ENCODE results near the gene SMU1.

Gene SMU1

GRCh38 chr9:33105959-33106358 lies 29.5 kb upstream of the SMU1 start:
- no peak overlapping the region for H3K27ac ChIP-seq
- no peak for TF ChIP-seq CTCF (IDR thresholded peaks at IDR 0.05)
- no peak for TF ChIP-seq ZFX (IDR thresholded peaks at IDR 0.05; ENCODE audit: borderline replicate concordance)

- TF ChIP-seq ZFX (IDR thresholded peaks at IDR 0.05; ENCODE audit: borderline replicate concordance) = no peak
- no peak overlapping the region for H3K27ac ChIP-seq
Measured at GRCh38 chr9:33105504-33105903, 29.0 kb upstream of the SMU1 start.

- no peak overlapping the region for H3K27ac ChIP-seq
- TF ChIP-seq CTCF (IDR thresholded peaks at IDR 0.05) (no peak), ZFX (IDR thresholded peaks at IDR 0.05; ENCODE audit: borderline replicate concordance) (no peak)
Measured at GRCh38 chr9:33104401-33104800, 27.9 kb upstream of the SMU1 start.

GRCh38 chr9:33103501-33104281 lies 27.2 kb upstream of the SMU1 start:
- no peak for TF ChIP-seq ZFX (IDR thresholded peaks at IDR 0.05; ENCODE audit: borderline replicate concordance)
- TF ChIP-seq CTCF (IDR thresholded peaks at IDR 0.05) = no peak

GRCh38 chr9:33102551-33103210 lies 26.2 kb upstream of the SMU1 start:
- H3K27ac ChIP-seq = no peak overlapping the region
- no peak for TF ChIP-seq CTCF (IDR thresholded peaks at IDR 0.05)
- TF ChIP-seq ZFX (IDR thresholded peaks at IDR 0.05; ENCODE audit: borderline replicate concordance) = no peak

More at GRCh38 chr9:33103501-33104281, 27.2 kb upstream of the SMU1 start:
- H3K27ac ChIP-seq = no peak overlapping the region

GRCh38 chr9:33101104-33101951 lies 24.9 kb upstream of the SMU1 start:
- no peak overlapping the region for H3K27ac ChIP-seq
- TF ChIP-seq ZFX (IDR thresholded peaks at IDR 0.05; ENCODE audit: borderline replicate concordance) (no peak), CTCF (IDR thresholded peaks at IDR 0.05) (no peak)

GRCh38 chr9:33099754-33100153 lies 23.3 kb upstream of the SMU1 start:
- TF ChIP-seq ZFX (IDR thresholded peaks at IDR 0.05; ENCODE audit: borderline replicate concordance) (no peak), CTCF (IDR thresholded peaks at IDR 0.05) (no peak)
- no peak overlapping the region for H3K27ac ChIP-seq

Data from 22Rv1 (cell line).